HEK293T (cell line): ENCODE data around the gene METTL16.

ENCODE experiments used
- ARNT ChIP-seq: fragments of 450-650 bp; IDR thresholded peaks from 2 replicates; pipeline ENCODE4 v1.6.1; 2017; ENCODE audit warnings: mild to moderate bottlenecking
- BHLHE40 ChIP-seq: fragments of 450-650 bp; IDR thresholded peaks from 2 replicates; pipeline ENCODE4 v1.6.1; 2016; ENCODE audit warnings: mild to moderate bottlenecking, moderate library complexity, borderline replicate concordance
- CTBP1 ChIP-seq: fragments of 450-650 bp; IDR thresholded peaks from 2 replicates; pipeline ENCODE4 v1.6.1; 2016; ENCODE audit warnings: borderline replicate concordance
- FOXA1 ChIP-seq: fragments of 450-650 bp; IDR thresholded peaks from 2 replicates; pipeline ENCODE4 v1.6.1; 2016; ENCODE audit warnings: mild to moderate bottlenecking
- FOXM1 ChIP-seq: fragments of 450-650 bp; IDR thresholded peaks from 2 replicates; pipeline ENCODE4 v1.6.1; 2017; ENCODE audit warnings: mild to moderate bottlenecking, borderline replicate concordance
- LEF1 ChIP-seq: fragments of 450-650 bp; IDR thresholded peaks from 2 replicates; pipeline ENCODE4 v1.6.1; 2017; ENCODE audit warnings: mild to moderate bottlenecking, borderline replicate concordance
- SP1 ChIP-seq: fragments of 450-650 bp; IDR thresholded peaks from 2 replicates; pipeline ENCODE4 v1.6.1; 2017
- SUZ12 ChIP-seq: fragments of 450-650 bp; IDR thresholded peaks from 2 replicates; pipeline ENCODE4 v1.6.1; 2016; ENCODE audit warnings: mild to moderate bottlenecking
- TARDBP ChIP-seq: fragments of 450-650 bp; IDR thresholded peaks from 2 replicates; pipeline ENCODE4 v1.6.1; 2016
- ZNF384 ChIP-seq: fragments of 450-650 bp; IDR thresholded peaks from 2 replicates; pipeline ENCODE4 v1.6.1; 2016
- TF ChIP-seq, protein P1 (sequence below): fragments of 450-650 bp; IDR thresholded peaks from 2 replicates; pipeline ENCODE4 v1.6.1; 2016

DNA sequence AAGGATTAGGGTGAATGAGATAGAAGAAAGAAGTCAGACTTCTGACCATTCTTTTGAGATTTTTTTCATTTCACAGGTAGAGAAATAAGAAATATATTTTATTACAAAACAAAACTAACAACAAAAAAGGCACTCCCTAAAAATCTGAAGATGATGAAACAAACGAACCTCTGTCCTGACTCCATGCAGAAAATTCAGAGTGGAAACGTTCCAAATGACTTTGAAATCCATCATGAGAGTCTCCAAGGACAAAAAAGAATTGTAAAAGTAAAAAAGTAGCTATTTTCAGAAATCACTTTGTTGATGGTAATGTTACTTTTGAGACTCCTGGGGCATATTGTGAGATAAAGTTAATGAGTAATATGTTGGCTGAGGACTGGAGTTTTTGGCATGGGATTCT is 84.5 kb downstream of the METTL16 start:
- TF ChIP-seq FOXA1 (no peak), SUZ12 (no peak), BHLHE40 (no peak), ARNT (no peak), LEF1 (no peak), FOXM1 (no peak), TARDBP (no peak), ZNF384 (no peak), SP1 (no peak), CTBP1 (no peak)
- TF ChIP-seq, protein P1, sequence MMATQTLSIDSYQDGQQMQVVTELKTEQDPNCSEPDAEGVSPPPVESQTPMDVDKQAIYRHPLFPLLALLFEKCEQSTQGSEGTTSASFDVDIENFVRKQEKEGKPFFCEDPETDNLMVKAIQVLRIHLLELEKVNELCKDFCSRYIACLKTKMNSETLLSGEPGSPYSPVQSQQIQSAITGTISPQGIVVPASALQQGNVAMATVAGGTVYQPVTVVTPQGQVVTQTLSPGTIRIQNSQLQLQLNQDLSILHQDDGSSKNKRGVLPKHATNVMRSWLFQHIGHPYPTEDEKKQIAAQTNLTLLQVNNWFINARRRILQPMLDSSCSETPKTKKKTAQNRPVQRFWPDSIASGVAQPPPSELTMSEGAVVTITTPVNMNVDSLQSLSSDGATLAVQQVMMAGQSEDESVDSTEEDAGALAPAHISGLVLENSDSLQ: no peak
